ENCODE measurements around the gene ZNF511.

The ZNF511 gene

DNA sequence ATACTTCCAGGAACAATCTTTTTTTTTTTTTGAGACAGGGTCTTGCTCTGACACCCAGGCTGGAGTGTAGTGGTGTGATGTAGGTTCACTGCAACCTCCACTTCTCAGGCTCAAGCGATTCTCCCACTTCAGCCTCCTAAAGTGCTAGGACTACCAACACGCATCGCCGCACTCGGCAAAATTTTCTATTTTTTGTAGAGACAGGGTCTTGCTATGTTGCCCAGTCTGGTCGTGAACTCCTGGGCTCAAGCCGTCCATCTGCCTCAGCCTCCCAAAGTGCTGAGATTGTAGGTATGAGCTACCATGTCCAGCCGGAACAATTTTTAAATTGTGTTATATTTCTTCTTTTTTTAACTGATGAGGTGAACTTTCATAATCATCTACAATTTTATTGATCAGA is 2.1 kb downstream of the ZNF511 start:
- H2BK120ac ChIP-seq (ENCODE audit: low read depth, low read length): no peak overlapping the region
- no peak overlapping the region for H3K23ac ChIP-seq (ENCODE audit: low read depth, low read length, poor library complexity)
- no peak overlapping the region for H2BK15ac ChIP-seq (ENCODE audit: low read length)
- H3K14ac ChIP-seq (ENCODE audit: low read length): no peak overlapping the region
- no peak overlapping the region for H3K18ac ChIP-seq (ENCODE audit: low read length)
- H3K9ac ChIP-seq (ENCODE audit: low read depth, low read length, poor library complexity): no peak overlapping the region
- no peak overlapping the region for H3K4me3 ChIP-seq (ENCODE audit: low read length in 2 of 2)
- peaks cover 27 to 41% of the 10 kb centered on the region in 2 donors for H3K36me3 ChIP-seq (replicated peaks in 1 of 2; ENCODE audit: control insufficient read depth in 2 of 2, insufficient read depth in 2 of 2, low read length in 2 of 2)
- H3K27me3 ChIP-seq (ENCODE audit: control insufficient read depth in 3 of 3, insufficient read depth in 3 of 3, low read depth in 1 of 3, low read length in 3 of 3): no peaks in the 10 kb centered on the region
- no peak overlapping the region for H2BK5ac ChIP-seq (ENCODE audit: low read length)
- no peak overlapping the region for H2AK5ac ChIP-seq (ENCODE audit: low read depth, low read length)
- WGBS, 2 donors (ENCODE audit: extremely low coverage in 2 of 2, insufficient read length in 2 of 2, insufficient replicate concordance in 1 of 2): no CpG with 5 or more reads among the region's 8 CpGs
- no peak overlapping the region for H3K4ac ChIP-seq (ENCODE audit: low read length)
- H3K4me2 ChIP-seq (ENCODE audit: insufficient read depth, low read length, poor library complexity, severe bottlenecking): no peak overlapping the region
- no peak for DNase-seq (ENCODE audit: low spot score)
- H2BK12ac ChIP-seq (ENCODE audit: low read length): no peak overlapping the region
- H3K27ac ChIP-seq (replicated peaks; ENCODE audit: low read length): no peak overlapping the region
- H2AFZ ChIP-seq (ENCODE audit: low read length): no peak overlapping the region
- H3K79me1 ChIP-seq (ENCODE audit: low read depth, low read length): peaks cover 23% of the 10 kb centered on the region
- peaks cover 8 to 12% of the 10 kb centered on the region in 2 donors for H3K4me1 ChIP-seq (ENCODE audit: control insufficient read depth in 2 of 2, insufficient read depth in 1 of 2, low read depth in 1 of 2, low read length in 2 of 2)
- no peak overlapping the region for H4K8ac ChIP-seq (ENCODE audit: low read depth, low read length)
- H3K9me3 ChIP-seq (replicated peaks in 1 of 2; ENCODE audit: control insufficient read depth in 2 of 2, insufficient read depth in 1 of 2, low read depth in 1 of 2, low read length in 2 of 2): no peaks in the 10 kb centered on the region
- no peak overlapping the region for H4K91ac ChIP-seq (ENCODE audit: low read depth, low read length, poor library complexity)

DNA sequence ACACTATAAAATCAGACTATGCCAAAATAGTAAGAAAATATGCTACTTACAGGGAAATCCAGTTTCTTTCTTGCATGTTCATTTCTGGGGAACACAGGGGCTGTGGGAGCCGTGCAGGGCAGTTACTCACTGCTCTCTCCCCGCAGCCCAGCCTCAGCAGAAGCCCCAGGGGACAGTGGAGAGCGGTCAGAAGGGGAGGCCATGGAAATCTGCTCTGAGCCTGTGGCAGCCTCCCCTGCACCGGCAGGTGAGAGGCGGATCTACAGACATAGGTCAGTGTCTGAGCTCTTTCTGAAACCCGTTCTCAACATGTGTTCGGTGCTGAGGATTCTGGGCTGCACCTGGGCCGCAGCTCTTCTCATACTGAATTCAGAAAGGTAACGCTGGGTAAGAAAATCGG is 2.9 kb downstream of the ZNF511 start:
- no peaks in the 10 kb centered on the region for H3K9me3 ChIP-seq (replicated peaks in 1 of 2; ENCODE audit: control insufficient read depth in 2 of 2, insufficient read depth in 1 of 2, low read depth in 1 of 2, low read length in 2 of 2)
- H3K4me3 ChIP-seq (ENCODE audit: low read length in 2 of 2): no peak overlapping the region
- no peak overlapping the region for H2BK15ac ChIP-seq (ENCODE audit: low read length)
- no peaks in the 10 kb centered on the region for H3K27me3 ChIP-seq (ENCODE audit: control insufficient read depth in 3 of 3, insufficient read depth in 3 of 3, low read depth in 1 of 3, low read length in 3 of 3)
- H3K79me1 ChIP-seq (ENCODE audit: low read depth, low read length): peaks cover 21% of the 10 kb centered on the region
- no peak overlapping the region for H4K91ac ChIP-seq (ENCODE audit: low read depth, low read length, poor library complexity)
- no peak overlapping the region for H3K4me2 ChIP-seq (ENCODE audit: insufficient read depth, low read length, poor library complexity, severe bottlenecking)
- no peak overlapping the region for H2BK120ac ChIP-seq (ENCODE audit: low read depth, low read length)
- H3K23ac ChIP-seq (ENCODE audit: low read depth, low read length, poor library complexity): no peak overlapping the region
- WGBS, 2 donors (ENCODE audit: extremely low coverage in 2 of 2, insufficient read length in 2 of 2, insufficient replicate concordance in 1 of 2): no CpG with 5 or more reads among the region's 10 CpGs
- no peak overlapping the region for H3K14ac ChIP-seq (ENCODE audit: low read length)
- no peak overlapping the region for H2BK5ac ChIP-seq (ENCODE audit: low read length)
- no peak overlapping the region for H2AK5ac ChIP-seq (ENCODE audit: low read depth, low read length)
- H3K4ac ChIP-seq (ENCODE audit: low read length): no peak overlapping the region
- H2BK12ac ChIP-seq (ENCODE audit: low read length): no peak overlapping the region
- no peak overlapping the region for H4K8ac ChIP-seq (ENCODE audit: low read depth, low read length)
- no peak overlapping the region for H3K9ac ChIP-seq (ENCODE audit: low read depth, low read length, poor library complexity)
- DNase-seq (ENCODE audit: low spot score): no peak
- no peak overlapping the region for H3K18ac ChIP-seq (ENCODE audit: low read length)
- H3K27ac ChIP-seq (replicated peaks; ENCODE audit: low read length): no peak overlapping the region
- H2AFZ ChIP-seq (ENCODE audit: low read length): no peak overlapping the region
- H3K36me3 ChIP-seq (replicated peaks in 1 of 2; ENCODE audit: control insufficient read depth in 2 of 2, insufficient read depth in 2 of 2, low read length in 2 of 2): peaks cover 27 to 41% of the 10 kb centered on the region in 2 donors
- H3K4me1 ChIP-seq (ENCODE audit: control insufficient read depth in 2 of 2, insufficient read depth in 1 of 2, low read depth in 1 of 2, low read length in 2 of 2): peaks cover 8 to 12% of the 10 kb centered on the region in 2 donors

DNA sequence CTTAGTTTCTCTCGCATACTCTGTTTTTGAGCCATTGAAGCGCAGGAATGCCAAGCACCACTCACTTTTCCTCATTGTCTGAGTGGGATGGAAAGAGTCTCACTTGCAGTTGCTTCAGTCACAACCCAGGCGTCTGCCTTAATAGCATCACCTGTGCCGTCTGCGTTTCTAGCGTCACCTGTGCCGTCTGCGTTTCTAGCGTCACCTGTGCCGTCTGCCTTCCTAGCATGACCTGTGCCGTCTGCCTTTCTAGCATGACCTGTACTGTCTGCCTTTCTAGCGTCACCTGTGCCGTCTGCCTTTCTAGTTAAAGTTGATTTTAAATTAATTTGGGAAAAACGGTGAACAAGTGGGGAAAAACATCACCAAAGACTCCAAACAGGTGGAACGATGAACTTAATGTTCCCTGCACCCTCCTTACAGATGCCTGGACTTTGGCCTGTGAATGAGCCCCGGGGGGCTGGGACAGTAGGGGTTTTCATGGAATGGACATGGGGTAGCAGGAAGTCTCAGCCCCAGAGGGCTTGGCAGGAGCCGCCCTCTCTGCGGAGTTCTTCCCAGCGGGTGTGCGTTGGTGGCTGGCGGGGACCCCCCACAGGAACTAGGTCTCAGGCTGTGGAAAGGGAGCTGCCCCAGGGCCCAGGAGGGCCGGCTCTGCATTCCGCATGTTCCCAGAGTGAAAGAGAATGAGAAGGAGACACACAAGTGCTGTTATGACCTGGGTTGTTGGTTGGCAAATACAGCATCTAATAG is 3.5 kb downstream of the ZNF511 start:
- H3K27me3 ChIP-seq (ENCODE audit: control insufficient read depth in 3 of 3, insufficient read depth in 3 of 3, low read depth in 1 of 3, low read length in 3 of 3): no peaks in the 10 kb centered on the region
- peaks cover 8 to 10% of the 10 kb centered on the region in 2 donors for H3K4me1 ChIP-seq (ENCODE audit: control insufficient read depth in 2 of 2, insufficient read depth in 1 of 2, low read depth in 1 of 2, low read length in 2 of 2)
- H4K91ac ChIP-seq (ENCODE audit: low read depth, low read length, poor library complexity): no peak overlapping the region
- H4K8ac ChIP-seq (ENCODE audit: low read depth, low read length): no peak overlapping the region
- H2BK120ac ChIP-seq (ENCODE audit: low read depth, low read length): no peak overlapping the region
- H3K4ac ChIP-seq (ENCODE audit: low read length): no peak overlapping the region
- no peak for DNase-seq (ENCODE audit: low spot score)
- no peak overlapping the region for H2BK15ac ChIP-seq (ENCODE audit: low read length)
- peaks cover 16% of the 10 kb centered on the region for H3K79me1 ChIP-seq (ENCODE audit: low read depth, low read length)
- H2AK5ac ChIP-seq (ENCODE audit: low read depth, low read length): no peak overlapping the region
- H3K23ac ChIP-seq (ENCODE audit: low read depth, low read length, poor library complexity): no peak overlapping the region
- peaks cover 24 to 41% of the 10 kb centered on the region in 2 donors for H3K36me3 ChIP-seq (replicated peaks in 1 of 2; ENCODE audit: control insufficient read depth in 2 of 2, insufficient read depth in 2 of 2, low read length in 2 of 2)
- no peak overlapping the region for H3K14ac ChIP-seq (ENCODE audit: low read length)
- no peak overlapping the region for H3K18ac ChIP-seq (ENCODE audit: low read length)
- H3K4me3 ChIP-seq (ENCODE audit: low read length in 2 of 2): no peak overlapping the region
- WGBS, 2 donors (ENCODE audit: extremely low coverage in 2 of 2, insufficient read length in 2 of 2, insufficient replicate concordance in 1 of 2): no CpG with 5 or more reads among the region's 23 CpGs
- no peaks in the 10 kb centered on the region for H3K9me3 ChIP-seq (replicated peaks in 1 of 2; ENCODE audit: control insufficient read depth in 2 of 2, insufficient read depth in 1 of 2, low read depth in 1 of 2, low read length in 2 of 2)
- no peak overlapping the region for H2BK12ac ChIP-seq (ENCODE audit: low read length)
- H3K27ac ChIP-seq (replicated peaks; ENCODE audit: low read length): no peak overlapping the region
- H3K9ac ChIP-seq (ENCODE audit: low read depth, low read length, poor library complexity): no peak overlapping the region
- no peak overlapping the region for H3K4me2 ChIP-seq (ENCODE audit: insufficient read depth, low read length, poor library complexity, severe bottlenecking)
- H2BK5ac ChIP-seq (ENCODE audit: low read length): no peak overlapping the region
- H2AFZ ChIP-seq (ENCODE audit: low read length): no peak overlapping the region

GRCh38 chr10:133312769-133313145 is 4.0 kb downstream of the ZNF511 start:
- no peaks in the 10 kb centered on the region for H3K27me3 ChIP-seq (ENCODE audit: control insufficient read depth in 3 of 3, insufficient read depth in 3 of 3, low read depth in 1 of 3, low read length in 3 of 3)
- no peak overlapping the region for H3K27ac ChIP-seq (replicated peaks; ENCODE audit: low read length)
- H3K36me3 ChIP-seq (replicated peaks in 1 of 2; ENCODE audit: control insufficient read depth in 2 of 2, insufficient read depth in 2 of 2, low read length in 2 of 2): peaks cover 24 to 41% of the 10 kb centered on the region in 2 donors
- H3K4me2 ChIP-seq (ENCODE audit: insufficient read depth, low read length, poor library complexity, severe bottlenecking): no peak overlapping the region
- no peak overlapping the region for H2BK15ac ChIP-seq (ENCODE audit: low read length)
- no CpG with 5 or more reads among the region's 9 CpGs for WGBS, 2 donors (ENCODE audit: extremely low coverage in 2 of 2, insufficient read length in 2 of 2, insufficient replicate concordance in 1 of 2)
- H4K91ac ChIP-seq (ENCODE audit: low read depth, low read length, poor library complexity): no peak overlapping the region
- H3K23ac ChIP-seq (ENCODE audit: low read depth, low read length, poor library complexity): no peak overlapping the region
- H2AK5ac ChIP-seq (ENCODE audit: low read depth, low read length): no peak overlapping the region
- H2AFZ ChIP-seq (ENCODE audit: low read length): no peak overlapping the region
- DNase-seq (ENCODE audit: low spot score): no peak
- no peak overlapping the region for H2BK12ac ChIP-seq (ENCODE audit: low read length)
- H2BK120ac ChIP-seq (ENCODE audit: low read depth, low read length): no peak overlapping the region
- H3K4ac ChIP-seq (ENCODE audit: low read length): no peak overlapping the region
- no peak overlapping the region for H3K18ac ChIP-seq (ENCODE audit: low read length)
- H3K4me1 ChIP-seq (ENCODE audit: control insufficient read depth in 2 of 2, insufficient read depth in 1 of 2, low read depth in 1 of 2, low read length in 2 of 2): peaks cover 6 to 7% of the 10 kb centered on the region in 2 donors
- no peak overlapping the region for H2BK5ac ChIP-seq (ENCODE audit: low read length)
- peaks cover 15% of the 10 kb centered on the region for H3K79me1 ChIP-seq (ENCODE audit: low read depth, low read length)
- no peak overlapping the region for H4K8ac ChIP-seq (ENCODE audit: low read depth, low read length)
- H3K9ac ChIP-seq (ENCODE audit: low read depth, low read length, poor library complexity): no peak overlapping the region
- H3K4me3 ChIP-seq (ENCODE audit: low read length in 2 of 2): no peak overlapping the region
- H3K9me3 ChIP-seq (replicated peaks in 1 of 2; ENCODE audit: control insufficient read depth in 2 of 2, insufficient read depth in 1 of 2, low read depth in 1 of 2, low read length in 2 of 2): no peaks in the 10 kb centered on the region
- no peak overlapping the region for H3K14ac ChIP-seq (ENCODE audit: low read length)

All from neuronal stem cell (in vitro differentiated cells).